Stimulated activated CD8-positive, alpha-beta memory T cell treated with anti-CD3 and anti-CD28 coated beads, Interleukin-15, amount 100 ng/mL, for 24 hours (primary cell): ENCODE results near the gene FHIT.
"Not testable (repeated sequence)": the region's sequence is repeated elsewhere in the genome, so short reads cannot be mapped to it uniquely, and the experiment has no call there.

ENCODE experiments used
- DNase-seq: peaks from one replicate; pipeline ENCODE4 v3.0.0-alpha.2; 2020; ENCODE audit warnings: low read depth

The FHIT gene

DNA sequence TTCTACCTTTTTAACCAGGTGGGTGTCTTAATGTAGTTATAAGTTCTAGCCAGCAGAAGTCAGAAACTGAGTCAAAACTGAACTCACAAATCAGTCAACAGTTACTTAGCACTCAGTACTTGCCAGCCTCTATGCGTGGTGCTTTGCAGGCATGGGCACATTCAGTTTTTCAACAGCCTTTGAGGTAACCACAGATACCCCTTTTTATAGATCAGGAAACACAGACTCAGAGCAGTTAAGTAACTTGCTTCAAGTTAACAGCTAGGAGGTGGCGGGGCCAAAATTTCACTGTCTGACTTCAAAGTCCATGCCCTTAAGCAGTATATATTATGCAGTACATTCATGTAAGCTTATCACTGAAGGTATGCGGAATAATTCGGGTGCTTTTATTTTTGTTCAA is 139.4 kb downstream of the FHIT start:
- DNase-seq = no peak

- DNase-seq = no peak
Measured at GRCh38 chr3:61110576-61110975, 140.7 kb downstream of the FHIT start.

DNA sequence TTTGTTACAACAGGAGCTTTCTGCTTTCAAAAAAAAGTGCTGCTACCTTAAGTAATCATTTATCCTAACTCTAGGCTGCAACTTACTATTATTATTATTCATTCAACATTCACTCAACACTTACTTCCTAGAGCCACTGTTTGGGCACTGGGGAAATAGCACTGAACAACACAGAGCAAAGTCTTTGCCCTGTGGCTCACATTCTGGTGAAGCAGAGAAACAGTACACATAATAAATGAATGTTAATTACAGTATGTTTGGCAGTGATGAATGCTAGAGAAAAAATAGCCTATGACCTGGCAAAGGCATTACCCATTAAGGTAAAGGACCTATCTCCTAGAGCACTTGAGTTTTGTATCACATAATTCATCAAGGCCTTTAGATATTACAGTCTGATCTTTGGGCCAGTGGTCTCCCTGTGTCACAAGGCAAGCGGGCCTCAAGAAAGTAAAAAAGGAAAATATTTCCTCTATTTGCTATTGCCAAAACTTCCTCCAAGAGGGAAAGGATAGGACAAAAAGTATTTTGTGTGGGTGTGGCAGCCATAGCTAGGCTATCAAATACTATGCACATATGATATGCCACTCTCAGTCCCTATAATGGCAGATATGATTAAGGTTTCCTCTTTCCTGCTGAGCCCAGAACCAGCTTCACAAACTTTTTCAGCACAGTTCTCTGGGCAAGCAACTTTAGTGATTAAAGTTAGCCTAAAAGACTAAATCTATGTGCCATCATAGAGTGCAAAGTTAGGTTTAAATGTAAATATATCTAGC is 142.8 kb downstream of the FHIT start:
- no peak for DNase-seq

- no peak for DNase-seq
Measured at GRCh38 chr3:61094608-61095007, 156.6 kb downstream of the FHIT start.

- DNase-seq = no peak
Measured at GRCh38 chr3:61093364-61093763, 157.9 kb downstream of the FHIT start.

GRCh38 chr3:61092870-61093269 is 158.4 kb downstream of the FHIT start:
- no peak for DNase-seq

DNA sequence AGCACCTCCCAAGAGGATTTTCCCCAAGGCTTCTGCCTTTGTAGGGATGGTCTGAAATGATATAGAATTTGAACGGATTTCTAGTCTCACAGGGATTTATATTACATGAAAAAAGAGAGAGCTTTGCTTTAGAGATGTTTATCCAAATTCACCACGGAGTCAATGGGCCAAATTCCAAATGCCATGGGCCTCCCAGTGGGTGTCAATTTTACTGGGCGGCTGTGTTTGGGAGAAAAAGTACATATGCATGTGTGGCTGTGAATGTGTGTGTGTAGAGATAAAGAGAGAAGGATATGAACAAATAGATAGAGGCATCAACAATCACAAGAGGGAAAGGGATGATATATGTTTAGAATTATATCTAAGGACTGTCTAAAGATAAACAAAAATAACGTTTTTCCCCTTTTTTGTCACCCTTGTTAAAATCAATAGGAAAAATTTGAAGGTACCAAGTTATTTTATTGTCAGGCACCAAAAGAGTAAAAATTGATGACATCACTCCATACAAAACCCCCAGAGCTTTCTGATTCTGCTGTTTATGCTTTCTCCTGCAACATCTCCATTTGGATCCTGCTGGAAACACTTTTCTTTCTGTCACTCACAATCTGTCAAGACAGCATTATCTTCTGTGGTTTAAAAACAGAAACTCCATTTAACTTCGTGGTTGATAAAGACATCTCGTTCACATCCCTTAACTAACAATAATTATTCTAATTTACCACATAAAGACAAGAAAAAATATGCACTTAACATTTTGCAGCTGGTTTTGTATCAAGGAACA is 160.7 kb downstream of the FHIT start:
- DNase-seq = no peak

DNA sequence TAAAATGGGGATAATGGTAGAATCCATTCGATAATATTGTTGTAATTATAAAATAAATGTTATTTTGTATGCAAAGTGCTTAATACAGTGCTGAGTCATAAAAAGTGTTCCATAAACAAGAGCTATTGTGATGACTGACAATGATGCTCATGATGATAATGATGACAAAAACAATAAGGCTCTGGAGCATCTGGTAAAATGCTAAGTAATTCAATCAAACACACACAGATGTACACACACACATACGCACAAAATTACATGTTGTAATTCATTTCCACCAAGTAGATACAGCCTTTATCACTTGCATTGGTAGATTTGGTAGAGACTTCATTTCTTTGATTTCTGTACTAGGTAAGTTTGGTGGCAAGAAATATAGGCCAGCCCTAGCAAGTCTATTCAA is 163.8 kb downstream of the FHIT start:
- DNase-seq = no peak

DNA sequence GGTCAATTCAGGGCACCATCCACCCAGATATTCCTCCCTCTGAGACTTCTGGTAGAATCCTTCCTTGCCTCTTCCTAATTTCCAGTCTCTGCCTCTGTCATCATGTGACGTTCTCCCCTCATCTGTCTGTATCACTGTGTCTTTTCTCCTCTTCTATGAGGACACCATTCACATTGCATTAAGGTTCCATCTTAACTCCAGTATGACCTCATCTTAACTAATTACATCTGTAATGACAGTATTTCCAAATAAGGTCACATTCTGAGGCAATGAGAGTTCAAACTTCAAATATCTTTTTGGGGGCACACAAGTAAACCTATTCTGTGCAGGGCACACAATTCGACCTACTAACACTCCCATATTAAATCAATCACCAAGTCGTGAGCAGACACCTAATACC is 169.7 kb downstream of the FHIT start:
- no peak for DNase-seq

- DNase-seq = no peak
Measured at GRCh38 chr3:61080737-61081445, 170.4 kb downstream of the FHIT start.

DNA sequence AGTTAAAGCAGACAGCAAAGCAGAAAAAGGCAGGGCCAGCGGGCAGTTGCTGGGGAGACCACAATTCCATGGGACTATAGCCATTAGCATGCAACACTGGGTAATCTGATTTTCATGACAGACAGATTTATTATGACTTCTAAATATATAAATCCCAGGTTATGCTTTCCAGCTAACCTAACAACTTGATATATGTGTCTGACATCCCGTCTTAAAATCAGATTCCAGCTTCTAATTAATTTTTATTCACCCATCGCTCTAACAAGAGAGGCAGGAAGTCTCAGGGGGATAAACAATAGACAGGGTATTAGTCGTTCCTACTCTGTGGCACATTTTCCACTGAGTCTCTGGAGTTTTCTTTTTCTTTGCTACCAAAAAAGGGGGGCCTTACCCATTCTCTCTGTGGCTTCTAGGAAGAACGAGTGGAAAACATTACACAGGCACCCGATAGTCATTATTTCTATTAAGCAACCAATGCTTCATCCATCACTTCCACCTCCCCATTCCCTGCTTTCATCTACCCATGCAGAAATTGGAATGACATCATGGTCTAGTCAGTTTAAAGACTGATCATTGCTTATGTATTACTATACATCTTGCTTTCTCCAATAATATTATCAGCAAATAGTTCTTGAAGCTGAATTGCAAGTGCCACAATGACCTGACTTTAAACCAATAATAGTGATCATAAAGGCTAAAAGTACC is 173.1 kb downstream of the FHIT start:
- no peak for DNase-seq

DNA sequence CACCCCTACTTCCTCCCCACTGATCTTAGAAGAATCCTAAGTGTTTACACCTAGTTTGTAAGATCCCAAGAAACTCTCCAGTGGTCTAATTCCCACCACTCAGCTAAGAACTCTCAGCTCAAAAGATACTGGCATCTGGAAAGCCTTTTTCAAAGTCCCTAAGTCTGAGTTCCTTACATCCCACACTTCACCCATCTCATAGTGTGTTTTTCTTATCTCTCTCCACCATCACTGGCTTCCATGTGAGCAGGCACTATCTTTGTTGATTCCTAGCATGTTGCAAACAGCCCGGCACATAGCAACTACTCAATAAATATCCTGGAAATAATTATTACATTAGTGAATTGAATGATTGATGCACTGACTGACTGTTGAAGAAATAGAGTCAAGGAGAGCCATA is 173.7 kb downstream of the FHIT start:
- no peak for DNase-seq

GRCh38 chr3:61074783-61075182 is 176.5 kb downstream of the FHIT start:
- DNase-seq = no peak

DNA sequence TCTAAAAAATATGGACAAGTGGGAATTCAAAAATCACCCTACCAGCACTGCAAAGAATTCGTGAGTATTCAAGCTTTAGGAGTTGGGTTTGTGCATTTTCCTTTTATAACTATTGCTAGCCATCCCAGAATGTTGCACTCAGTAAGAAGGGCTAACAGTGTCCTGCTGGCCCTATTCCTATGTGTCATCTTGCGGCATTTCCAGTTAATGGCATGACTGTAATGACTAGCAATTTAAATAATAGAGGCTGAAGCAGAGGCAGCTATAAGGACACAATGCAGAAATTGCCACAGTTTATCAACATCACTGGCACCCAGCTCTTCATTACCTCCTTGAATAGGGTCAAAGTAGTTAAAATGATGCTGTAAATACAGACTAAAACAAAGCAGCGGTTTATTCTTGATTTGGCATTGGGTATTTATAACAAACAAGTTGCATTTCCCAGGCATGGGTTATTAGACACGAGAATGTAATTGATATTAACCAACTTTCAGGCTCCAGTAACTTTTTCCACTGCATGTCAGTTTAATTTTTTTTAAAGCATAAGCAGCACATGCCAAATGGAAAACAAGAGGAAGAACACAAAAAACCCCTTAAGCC is 177.6 kb downstream of the FHIT start:
- no peak for DNase-seq

GRCh38 chr3:61068084-61068483 is 183.2 kb downstream of the FHIT start:
- no peak for DNase-seq

DNA sequence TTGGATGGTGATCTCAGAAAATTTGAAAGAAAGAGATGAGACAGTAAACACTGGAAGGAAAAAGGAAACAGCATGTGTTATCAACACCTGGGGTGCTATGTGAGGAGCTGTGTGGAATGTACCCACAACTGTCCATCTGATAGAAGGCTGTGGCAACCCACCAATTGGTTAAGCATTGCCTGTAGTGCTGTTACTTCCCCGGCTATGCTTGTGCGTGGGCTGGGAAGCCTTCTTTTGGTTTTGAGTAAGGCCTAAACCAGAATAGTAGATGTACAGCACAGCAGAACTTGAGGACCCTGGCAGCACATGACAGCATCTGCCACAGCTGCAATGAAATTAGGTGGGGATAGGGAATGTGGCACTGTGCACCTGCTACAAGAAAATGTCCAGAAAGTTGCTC is 184.5 kb downstream of the FHIT start:
- no peak for DNase-seq

- not testable (repeated sequence) for DNase-seq
Measured at GRCh38 chr3:61066222-61066621, 185.0 kb downstream of the FHIT start.

DNA sequence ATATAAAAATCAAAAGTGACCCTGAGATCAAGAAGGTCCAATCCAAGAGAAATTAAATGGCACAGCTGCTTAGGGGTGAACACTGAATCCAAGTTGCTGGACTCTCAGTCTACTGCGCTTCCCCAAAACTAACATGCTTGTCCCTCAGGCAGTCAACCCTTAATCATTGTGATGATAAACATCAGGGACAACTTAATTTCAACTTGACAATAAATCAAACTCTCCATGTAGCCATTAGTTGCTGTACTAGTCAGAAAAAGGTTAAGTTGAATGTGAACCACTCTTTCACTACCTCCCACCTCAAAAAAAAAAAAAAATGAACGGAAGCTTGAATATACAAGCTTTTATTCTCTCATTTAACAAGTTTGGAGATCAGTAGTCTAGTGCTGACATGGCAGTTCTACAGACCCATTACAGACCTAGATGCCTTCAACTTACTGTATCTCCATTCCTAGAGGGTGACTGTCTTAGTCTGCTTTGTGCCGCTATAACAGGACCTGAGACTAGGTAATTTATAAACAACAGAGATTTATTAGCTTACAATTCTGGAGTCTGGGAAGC is 185.7 kb downstream of the FHIT start:
- DNase-seq = no peak

DNA sequence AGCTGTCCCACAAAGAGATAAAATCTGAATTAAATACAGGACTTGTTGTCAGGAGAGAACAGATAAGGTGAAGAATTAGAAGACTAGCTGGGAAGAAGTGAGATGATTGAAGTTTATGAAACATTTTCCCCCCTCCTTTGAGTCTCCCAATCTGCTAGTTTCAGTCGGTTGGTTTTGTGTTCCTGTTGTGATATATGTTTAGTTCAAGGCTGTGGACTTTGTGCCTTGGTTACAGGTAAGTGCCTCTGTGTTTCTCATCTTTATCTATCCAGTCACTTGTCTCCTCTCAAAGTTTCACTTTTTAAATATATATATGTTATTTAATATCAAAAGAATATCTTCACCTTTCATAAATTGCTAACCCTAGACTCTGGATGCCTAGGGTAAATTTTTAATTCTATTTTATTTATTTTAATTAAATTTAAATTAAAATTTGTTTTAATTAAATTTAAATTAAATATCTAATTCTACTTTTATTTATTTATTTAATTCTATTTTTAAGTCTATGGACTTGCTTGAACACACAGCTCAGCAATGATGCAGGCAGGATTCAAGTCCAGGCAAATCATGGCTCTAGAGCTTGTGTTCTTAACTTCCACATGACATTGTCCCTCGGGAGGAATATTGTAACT is 190.0 kb downstream of the FHIT start:
- DNase-seq = no peak

DNA sequence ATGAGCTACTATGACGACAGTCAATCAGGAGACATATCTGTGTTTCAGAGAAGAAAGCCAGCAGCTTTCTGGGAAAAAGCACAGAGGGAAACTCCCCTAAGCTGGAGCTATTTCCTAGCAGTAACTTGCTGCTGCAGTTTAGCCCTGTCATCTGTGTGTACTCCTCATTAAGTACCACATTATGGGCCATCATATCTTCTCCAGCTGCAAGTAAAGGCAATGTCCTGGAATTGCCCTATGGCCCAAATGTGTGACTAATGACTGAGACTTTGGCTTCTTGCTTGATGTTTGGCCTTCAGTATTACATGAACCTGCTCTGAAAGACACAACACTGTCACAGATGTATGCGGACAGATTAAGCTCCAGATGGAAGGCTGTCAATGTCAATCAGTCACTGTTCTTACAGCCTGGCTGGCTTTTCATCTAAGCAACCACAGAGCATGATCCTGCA is 190.8 kb downstream of the FHIT start:
- DNase-seq = no peak

GRCh38 chr3:61058836-61059235 is 192.4 kb downstream of the FHIT start:
- no peak for DNase-seq
